ENCODE results near the gene PLEKHG4B.

The PLEKHG4B gene

DNA sequence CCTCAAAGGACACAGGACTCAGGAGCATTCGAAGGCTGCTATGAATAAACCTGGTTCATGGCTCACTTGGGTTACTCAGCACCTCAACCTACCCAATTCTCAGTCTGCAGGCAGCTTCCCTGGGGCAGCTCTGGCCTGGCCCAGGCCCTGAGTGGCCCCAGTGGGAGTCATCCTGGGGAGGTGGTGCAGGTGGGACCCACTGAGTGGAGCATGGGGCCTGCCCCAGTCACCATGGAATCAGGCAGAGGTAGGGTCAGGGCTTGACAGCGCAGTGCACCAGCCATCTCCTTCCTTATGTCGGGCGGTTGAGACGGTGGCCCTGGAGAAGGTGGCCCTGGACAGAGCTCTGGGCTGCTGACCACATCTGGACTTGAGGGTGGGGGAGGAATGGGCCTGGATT is 19.2 kb downstream of the PLEKHG4B start:
- Histone ChIP-seq H3K9me2 (replicated peaks; ENCODE audit: insufficient read depth, low read length) (no peaks in the 10 kb centered on the region), H3K27ac (ENCODE audit: low read depth, low read length) (no peak overlapping the region), H3K4me3 (ENCODE audit: insufficient read depth, low read length, poor library complexity, severe bottlenecking) (no peak overlapping the region), H3K4me2 (ENCODE audit: low read depth, low read length, poor library complexity, severe bottlenecking) (no peak overlapping the region), H3K36me3 (ENCODE audit: low read length) (no peaks in the 10 kb centered on the region), H3K9ac (ENCODE audit: low read length) (no peak overlapping the region), H4K20me1 (ENCODE audit: low read depth, low read length) (no peaks in the 10 kb centered on the region), H3K9me3 (ENCODE audit: insufficient read depth, low read length) (no peaks in the 10 kb centered on the region), H3K27me3 (ENCODE audit: low read length) (no peaks in the 10 kb centered on the region), H3K79me2 (ENCODE audit: insufficient read depth, low read length) (no peaks in the 10 kb centered on the region), H2AFZ (ENCODE audit: low read depth, low read length, severe bottlenecking) (no peak overlapping the region), H3F3A (ENCODE audit: insufficient read depth) (no peaks in the 10 kb centered on the region)
- TF ChIP-seq, protein P1, sequence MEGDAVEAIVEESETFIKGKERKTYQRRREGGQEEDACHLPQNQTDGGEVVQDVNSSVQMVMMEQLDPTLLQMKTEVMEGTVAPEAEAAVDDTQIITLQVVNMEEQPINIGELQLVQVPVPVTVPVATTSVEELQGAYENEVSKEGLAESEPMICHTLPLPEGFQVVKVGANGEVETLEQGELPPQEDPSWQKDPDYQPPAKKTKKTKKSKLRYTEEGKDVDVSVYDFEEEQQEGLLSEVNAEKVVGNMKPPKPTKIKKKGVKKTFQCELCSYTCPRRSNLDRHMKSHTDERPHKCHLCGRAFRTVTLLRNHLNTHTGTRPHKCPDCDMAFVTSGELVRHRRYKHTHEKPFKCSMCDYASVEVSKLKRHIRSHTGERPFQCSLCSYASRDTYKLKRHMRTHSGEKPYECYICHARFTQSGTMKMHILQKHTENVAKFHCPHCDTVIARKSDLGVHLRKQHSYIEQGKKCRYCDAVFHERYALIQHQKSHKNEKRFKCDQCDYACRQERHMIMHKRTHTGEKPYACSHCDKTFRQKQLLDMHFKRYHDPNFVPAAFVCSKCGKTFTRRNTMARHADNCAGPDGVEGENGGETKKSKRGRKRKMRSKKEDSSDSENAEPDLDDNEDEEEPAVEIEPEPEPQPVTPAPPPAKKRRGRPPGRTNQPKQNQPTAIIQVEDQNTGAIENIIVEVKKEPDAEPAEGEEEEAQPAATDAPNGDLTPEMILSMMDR (IDR thresholded peaks at IDR 0.05; ENCODE audit: insufficient read depth, low read length, poor library complexity, severe bottlenecking) = no peak

DNA sequence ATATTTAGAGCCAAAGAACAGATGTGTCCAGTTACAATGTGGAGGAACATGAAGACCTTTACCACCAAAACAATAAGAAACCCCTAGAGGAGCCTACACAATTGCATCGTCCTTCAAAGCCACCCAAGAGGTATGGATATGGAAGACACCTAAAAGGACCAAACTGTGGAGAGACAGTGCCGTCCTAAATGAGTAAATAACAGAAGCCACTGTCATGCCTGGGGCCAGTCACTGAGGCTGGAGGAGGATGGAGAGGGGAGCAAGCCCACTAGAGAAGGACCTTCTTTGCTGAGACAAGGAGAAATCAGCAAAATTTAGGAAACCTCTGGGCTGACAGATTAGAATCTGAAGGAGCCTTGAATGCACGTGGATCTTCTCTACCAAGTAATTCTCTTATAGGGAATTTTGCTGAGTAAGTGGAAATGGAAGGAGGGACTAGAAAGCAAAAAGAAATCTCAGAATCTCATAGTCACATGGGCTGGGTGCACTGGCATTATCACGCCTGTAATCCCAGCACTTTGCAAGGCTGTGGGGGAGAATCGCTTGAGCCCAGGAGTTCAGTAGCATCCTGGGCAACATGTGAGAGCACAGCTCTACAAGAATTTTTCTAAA is 27.6 kb downstream of the PLEKHG4B start:
- H3K9ac ChIP-seq (ENCODE audit: low read length) = no peak overlapping the region
- no peaks in the 10 kb centered on the region for H3K79me2 ChIP-seq (ENCODE audit: insufficient read depth, low read length)
- no peak overlapping the region for H3K4me2 ChIP-seq (ENCODE audit: low read depth, low read length, poor library complexity, severe bottlenecking)
- TF ChIP-seq, protein P1 (IDR thresholded peaks at IDR 0.05; ENCODE audit: insufficient read depth, low read length, poor library complexity, severe bottlenecking) = no peak
- TF ChIP-seq EZH2phosphoT487 (conservative IDR thresholded peaks at IDR 0.05; ENCODE audit: low read length) = no peak
- H3K4me3 ChIP-seq (ENCODE audit: insufficient read depth, low read length, poor library complexity, severe bottlenecking) = no peak overlapping the region
- peaks cover 8% of the 10 kb centered on the region; the same call in 1 of the 2 replicates for H3K9me3 ChIP-seq (ENCODE audit: insufficient read depth, low read length)
- no peaks in the 10 kb centered on the region for H3F3A ChIP-seq (ENCODE audit: insufficient read depth)
- H2AFZ ChIP-seq (ENCODE audit: low read depth, low read length, severe bottlenecking) = no peak overlapping the region
- no peaks in the 10 kb centered on the region for H3K9me2 ChIP-seq (replicated peaks; ENCODE audit: insufficient read depth, low read length)
- no peaks in the 10 kb centered on the region for H4K20me1 ChIP-seq (ENCODE audit: low read depth, low read length)
- no peaks in the 10 kb centered on the region for H3K27me3 ChIP-seq (ENCODE audit: low read length)
- no peaks in the 10 kb centered on the region for H3K36me3 ChIP-seq (ENCODE audit: low read length)
- H3K27ac ChIP-seq (ENCODE audit: low read depth, low read length) = no peak overlapping the region

DNA sequence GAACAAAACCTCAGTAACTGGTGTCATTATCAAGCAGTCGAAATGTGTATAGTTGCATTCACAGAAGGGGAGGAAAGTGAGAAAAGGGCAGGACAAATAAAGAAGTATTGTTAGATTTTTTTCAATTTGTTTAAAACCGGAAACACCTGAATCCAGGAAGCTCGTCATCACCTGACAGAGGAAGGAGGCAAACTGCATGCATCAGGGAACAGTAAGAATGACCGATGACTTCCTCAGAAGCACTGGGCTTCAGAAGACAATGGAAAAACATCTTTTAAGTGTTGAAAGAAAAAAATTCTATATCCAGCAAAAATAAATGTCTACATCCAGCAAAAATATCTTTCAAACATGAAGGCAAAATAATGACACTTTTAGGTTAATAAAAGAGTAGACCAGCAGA is 29.5 kb downstream of the PLEKHG4B start:
- no peak for TF ChIP-seq EZH2phosphoT487 (conservative IDR thresholded peaks at IDR 0.05; ENCODE audit: low read length)
- H3K9ac ChIP-seq (ENCODE audit: low read length) = no peak overlapping the region
- no peaks in the 10 kb centered on the region for H3F3A ChIP-seq (ENCODE audit: insufficient read depth)
- no peak overlapping the region for H3K4me3 ChIP-seq (ENCODE audit: insufficient read depth, low read length, poor library complexity, severe bottlenecking)
- no peaks in the 10 kb centered on the region for H4K20me1 ChIP-seq (ENCODE audit: low read depth, low read length)
- H3K79me2 ChIP-seq (ENCODE audit: insufficient read depth, low read length) = no peaks in the 10 kb centered on the region
- no peak overlapping the region for H3K27ac ChIP-seq (ENCODE audit: low read depth, low read length)
- no peaks in the 10 kb centered on the region for H3K9me2 ChIP-seq (replicated peaks; ENCODE audit: insufficient read depth, low read length)
- H3K9me3 ChIP-seq (ENCODE audit: insufficient read depth, low read length) = peaks cover 8% of the 10 kb centered on the region; the same call in 1 of the 2 replicates
- H3K27me3 ChIP-seq (ENCODE audit: low read length) = no peaks in the 10 kb centered on the region
- no peak overlapping the region for H3K4me2 ChIP-seq (ENCODE audit: low read depth, low read length, poor library complexity, severe bottlenecking)
- no peaks in the 10 kb centered on the region for H3K36me3 ChIP-seq (ENCODE audit: low read length)
- H2AFZ ChIP-seq (ENCODE audit: low read depth, low read length, severe bottlenecking) = no peak overlapping the region

DNA sequence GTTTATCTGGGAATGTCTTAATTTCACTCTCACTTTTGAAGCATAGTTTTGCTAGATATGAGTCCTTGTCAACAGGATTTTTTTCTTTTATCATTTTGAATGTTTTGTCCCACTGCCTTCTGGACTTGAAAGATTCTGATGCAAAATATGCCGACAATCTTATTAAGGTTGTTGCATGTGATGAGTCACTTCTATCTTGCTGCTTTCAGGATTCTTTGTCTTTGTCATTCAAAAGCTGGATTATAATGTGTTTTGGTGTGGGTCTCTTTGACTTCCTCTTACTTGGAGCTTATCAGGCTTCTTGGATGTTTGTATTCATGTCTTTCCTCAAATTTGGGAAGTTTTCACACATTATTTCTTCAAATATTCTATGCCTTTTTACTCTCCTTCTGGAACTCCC is 33.8 kb downstream of the PLEKHG4B start:
- peaks cover 8% of the 10 kb centered on the region; the same call in 1 of the 2 replicates for H3K9me3 ChIP-seq (ENCODE audit: insufficient read depth, low read length)
- no peaks in the 10 kb centered on the region for H4K20me1 ChIP-seq (ENCODE audit: low read depth, low read length)

More for the DNA sequence above, 33.8 kb downstream of the PLEKHG4B start:
- H3K9ac ChIP-seq (ENCODE audit: low read length) = no peak overlapping the region
- no peak overlapping the region for H3K4me2 ChIP-seq (ENCODE audit: low read depth, low read length, poor library complexity, severe bottlenecking)
- no peak overlapping the region for H3K4me3 ChIP-seq (ENCODE audit: insufficient read depth, low read length, poor library complexity, severe bottlenecking)
- no peaks in the 10 kb centered on the region for H3F3A ChIP-seq (ENCODE audit: insufficient read depth)
- H3K27ac ChIP-seq (ENCODE audit: low read depth, low read length) = no peak overlapping the region
- H3K36me3 ChIP-seq (ENCODE audit: low read length) = no peaks in the 10 kb centered on the region
- TF ChIP-seq EZH2phosphoT487 (conservative IDR thresholded peaks at IDR 0.05; ENCODE audit: low read length) = no peak
- TF ChIP-seq, protein P1 (IDR thresholded peaks at IDR 0.05; ENCODE audit: insufficient read depth, low read length, poor library complexity, severe bottlenecking) = no peak
- H2AFZ ChIP-seq (ENCODE audit: low read depth, low read length, severe bottlenecking) = no peak overlapping the region
- H3K27me3 ChIP-seq (ENCODE audit: low read length) = no peaks in the 10 kb centered on the region
- H3K9me2 ChIP-seq (replicated peaks; ENCODE audit: insufficient read depth, low read length) = no peaks in the 10 kb centered on the region
- H3K79me2 ChIP-seq (ENCODE audit: insufficient read depth, low read length) = no peaks in the 10 kb centered on the region
